ENCODE results near the gene SUPT16H. TPM values are rescaled to one million over a fixed set of nuclear protein-coding genes. Genes with fewer than 3 reads are reported as not detected.

The SUPT16H gene
- total RNA-seq, 1 experiment from 2014 or later = 210 TPM

DNA sequence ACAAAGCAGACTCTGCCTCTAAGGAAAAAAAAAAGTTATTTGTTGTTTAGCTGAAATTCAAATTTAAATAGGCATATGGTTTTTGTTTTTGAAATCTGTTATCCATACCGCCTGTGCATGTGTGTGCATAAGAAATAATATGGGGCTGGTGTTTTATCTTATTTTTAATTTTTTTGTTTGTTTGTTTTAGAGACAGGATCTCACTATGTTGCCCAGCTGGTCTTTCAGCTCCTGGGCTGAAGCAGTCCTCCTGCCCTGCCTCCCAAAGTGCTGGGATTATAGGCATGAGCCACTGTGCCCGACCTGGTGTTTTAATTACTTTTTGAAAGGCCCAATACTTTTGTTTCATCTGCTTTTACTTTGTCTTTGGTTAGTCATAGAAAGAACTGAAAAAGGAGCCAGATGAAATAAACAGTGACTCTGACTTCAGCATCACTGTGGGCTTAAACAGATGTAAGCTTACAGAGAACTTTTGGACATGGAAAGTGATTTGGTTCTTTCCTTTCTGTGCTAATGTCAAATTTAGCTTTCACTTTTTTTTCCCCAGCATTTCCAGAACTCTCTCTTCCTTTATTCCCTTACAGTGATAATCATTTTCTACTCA is 37.2 kb downstream of the SUPT16H start:
- Histone ChIP-seq H3K23ac (ENCODE audit: insufficient read length, low read depth, low read length) (no peak overlapping the region), H2AFZ (ENCODE audit: low read length) (no peak overlapping the region), H3K4ac (ENCODE audit: low read depth, low read length) (no peak overlapping the region), H3K79me1 (ENCODE audit: insufficient read depth, low read depth, low read length, poor library complexity, severe bottlenecking) (no peaks in the 10 kb centered on the region), H4K5ac (ENCODE audit: insufficient read length, low read depth, low read length) (no peak overlapping the region), H3K27ac (ENCODE audit: insufficient read length, low read depth, low read length) (no peak overlapping the region), H3K23me2 (ENCODE audit: insufficient read length, low read depth, low read length, poor library complexity, severe bottlenecking) (no peaks in the 10 kb centered on the region), H4K20me1 (ENCODE audit: control insufficient read depth, insufficient read depth, insufficient read length) (no peaks in the 10 kb centered on the region), H3K79me2 (ENCODE audit: insufficient read depth, low read length) (no peaks in the 10 kb centered on the region), H4K91ac (ENCODE audit: insufficient read length, low read depth, low read length) (no peak overlapping the region), H2BK20ac (ENCODE audit: low read depth, low read length, poor library complexity, severe bottlenecking) (no peak overlapping the region), H3K14ac (ENCODE audit: insufficient read depth, low read length) (no peak overlapping the region), H3K9me3 (ENCODE audit: control insufficient read depth, low read depth, low read length) (no peaks in the 10 kb centered on the region), H2BK5ac (ENCODE audit: insufficient read length, low read length) (no peak overlapping the region), H4K8ac (replicated peaks; ENCODE audit: insufficient read length, low read depth, low read length) (no peak overlapping the region), H3K18ac (ENCODE audit: insufficient read length, low read depth, low read length) (no peak overlapping the region), H3K27me3 (ENCODE audit: insufficient read depth, low read length) (no peaks in the 10 kb centered on the region), H3K56ac (ENCODE audit: insufficient read length, low read depth, low read length) (no peak overlapping the region), H2BK12ac (ENCODE audit: insufficient read length, low read depth, low read length) (no peak overlapping the region), H2BK15ac (ENCODE audit: low read depth, low read length) (no peak overlapping the region), H2AK5ac (ENCODE audit: insufficient read length, low read length) (no peak overlapping the region), H2BK120ac (ENCODE audit: low read depth, low read length, poor library complexity, severe bottlenecking) (no peak overlapping the region), H3K9ac (ENCODE audit: extremely low read depth, insufficient read length, low read length) (no peak overlapping the region), H3T11ph (ENCODE audit: low read length) (no peak overlapping the region), H3K4me1 (ENCODE audit: insufficient read depth, low read length) (no peaks in the 10 kb centered on the region), H3K4me2 (ENCODE audit: insufficient read depth, insufficient read length, low read length) (no peak overlapping the region)
- H3K36me3 Mint-ChIP-seq (ENCODE audit: insufficient read depth in 1 of 3, low read depth in 3 of 3) = peaks cover 0 to 13% (median 3%) of the 10 kb centered on the region in 3 experiments; a peak in 6 of 7 replicates
- no peaks in the 10 kb centered on the region for H3K9me3 Mint-ChIP-seq
- no peak for DNase-seq
- TF ChIP-seq, protein P1, sequence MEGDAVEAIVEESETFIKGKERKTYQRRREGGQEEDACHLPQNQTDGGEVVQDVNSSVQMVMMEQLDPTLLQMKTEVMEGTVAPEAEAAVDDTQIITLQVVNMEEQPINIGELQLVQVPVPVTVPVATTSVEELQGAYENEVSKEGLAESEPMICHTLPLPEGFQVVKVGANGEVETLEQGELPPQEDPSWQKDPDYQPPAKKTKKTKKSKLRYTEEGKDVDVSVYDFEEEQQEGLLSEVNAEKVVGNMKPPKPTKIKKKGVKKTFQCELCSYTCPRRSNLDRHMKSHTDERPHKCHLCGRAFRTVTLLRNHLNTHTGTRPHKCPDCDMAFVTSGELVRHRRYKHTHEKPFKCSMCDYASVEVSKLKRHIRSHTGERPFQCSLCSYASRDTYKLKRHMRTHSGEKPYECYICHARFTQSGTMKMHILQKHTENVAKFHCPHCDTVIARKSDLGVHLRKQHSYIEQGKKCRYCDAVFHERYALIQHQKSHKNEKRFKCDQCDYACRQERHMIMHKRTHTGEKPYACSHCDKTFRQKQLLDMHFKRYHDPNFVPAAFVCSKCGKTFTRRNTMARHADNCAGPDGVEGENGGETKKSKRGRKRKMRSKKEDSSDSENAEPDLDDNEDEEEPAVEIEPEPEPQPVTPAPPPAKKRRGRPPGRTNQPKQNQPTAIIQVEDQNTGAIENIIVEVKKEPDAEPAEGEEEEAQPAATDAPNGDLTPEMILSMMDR (conservative IDR thresholded peaks at IDR 0.05) = no peak
- H3K27ac Mint-ChIP-seq = peak overlapping the region in 2 of 3 experiments; percentile 14 to 61; a peak in 3 of 7 replicates
- WGBS (ENCODE audit: extremely low coverage, insufficient read length, low lambda C conversion rate) = no CpG with 5 or more reads among the region's 2 CpGs
- no peaks in the 10 kb centered on the region for H3K27me3 Mint-ChIP-seq (ENCODE audit: low read depth)
- peaks cover 14 to 18% of the 10 kb centered on the region in 2 experiments for H3K4me1 Mint-ChIP-seq
- H3K4me3 Mint-ChIP-seq = no peak overlapping the region
